Tibial nerve (tissue), 4 donors: Measurements from ENCODE around the gene TMEM222. TPM values are rescaled to one million over a fixed set of nuclear protein-coding genes. Genes with fewer than 3 reads are reported as not detected.

Source experiments
- DNase-seq, 2 donors: peaks; one replicate each; pipeline ENCODE4 v3.0.0-alpha.2; 2019; ENCODE audit warnings: low spot score in 2 of 2
- H3K27ac ChIP-seq, 4 donors: fragments of 200-600 bp; sonication (generic) in 3 of 4; one replicate each; pipeline ENCODE4 v1.5.1; 2017 to 2019; ENCODE audit warnings: mild to moderate bottlenecking in 1 of 4
- H3K27me3 ChIP-seq, 2 donors: fragments of 200-600 bp; sonication (generic) in 1 of 2; one replicate each; pipeline versions ENCODE4 v1.5.1 to v1.6.0; 2017 to 2019
- H3K36me3 ChIP-seq, 3 donors: fragments of 200-600 bp; sonication (generic); one replicate each; pipeline ENCODE4 v1.5.1; 2018 to 2019
- H3K4me1 ChIP-seq, 4 donors: fragments of 200-600 bp; sonication (generic) in 3 of 4; one replicate each; pipeline ENCODE4 v1.5.1; 2017 to 2019
- H3K4me3 ChIP-seq, 4 donors: fragments of 200-600 bp; sonication (generic) in 3 of 4; one replicate each; pipeline ENCODE4 v1.5.1; 2017 to 2019; ENCODE audit warnings: mild to moderate bottlenecking in 1 of 4, moderate library complexity in 1 of 4
- H3K9me3 ChIP-seq, 4 donors: fragments of 200-600 bp; sonication (generic) in 3 of 4; one replicate each; pipeline ENCODE4 v1.5.1; 2017 to 2019
- EP300 ChIP-seq, 2 donors: sonication (generic); formaldehyde crosslinking; IDR thresholded peaks; one replicate each; pipeline ENCODE4 v1.6.1; 2017; ENCODE audit warnings: antibody characterized with exemption in 2 of 2, mild to moderate bottlenecking in 1 of 2
- POLR2A ChIP-seq, 2 donors: fragments of 450-650 bp; IDR thresholded peaks; one replicate each; pipeline ENCODE4 v1.6.1; 2017; ENCODE audit warnings: antibody characterized with exemption in 2 of 2, mild to moderate bottlenecking in 2 of 2, moderate library complexity in 2 of 2
- WGBS, 2 donors: methylation state at CpG; one replicate each; pipeline ENCODE4 v1.1.5; 2018; 5-methylcytosine and 5-hydroxymethylcytosine counted together
- total RNA-seq, 4 donors: library from RNA; depleted of rRNA; stranded (reverse); fragments of >200 nt; gene quantifications; one replicate each; pipeline ENCODE4 v1.1.0, GENCODE V29; 2016
- TF ChIP-seq, protein P1 (sequence below), 5 experiments: fragments of 200-600 bp in 3 of 5; fragments of 450-650 bp in 2 of 5; sonication (generic) in 3 of 5; IDR thresholded peaks; one replicate each; pipeline ENCODE4 v1.5.1; 2016 to 2019; ENCODE audit warnings: antibody characterized with exemption in 5 of 5, mild to moderate bottlenecking in 3 of 5, moderate library complexity in 2 of 5

TMEM222 gene, protein sequence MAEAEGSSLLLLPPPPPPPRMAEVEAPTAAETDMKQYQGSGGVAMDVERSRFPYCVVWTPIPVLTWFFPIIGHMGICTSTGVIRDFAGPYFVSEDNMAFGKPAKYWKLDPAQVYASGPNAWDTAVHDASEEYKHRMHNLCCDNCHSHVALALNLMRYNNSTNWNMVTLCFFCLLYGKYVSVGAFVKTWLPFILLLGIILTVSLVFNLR
- 10 to 100 TPM; 21.4 to 35.4 (median 27.5) TPM for total RNA-seq

DNA sequence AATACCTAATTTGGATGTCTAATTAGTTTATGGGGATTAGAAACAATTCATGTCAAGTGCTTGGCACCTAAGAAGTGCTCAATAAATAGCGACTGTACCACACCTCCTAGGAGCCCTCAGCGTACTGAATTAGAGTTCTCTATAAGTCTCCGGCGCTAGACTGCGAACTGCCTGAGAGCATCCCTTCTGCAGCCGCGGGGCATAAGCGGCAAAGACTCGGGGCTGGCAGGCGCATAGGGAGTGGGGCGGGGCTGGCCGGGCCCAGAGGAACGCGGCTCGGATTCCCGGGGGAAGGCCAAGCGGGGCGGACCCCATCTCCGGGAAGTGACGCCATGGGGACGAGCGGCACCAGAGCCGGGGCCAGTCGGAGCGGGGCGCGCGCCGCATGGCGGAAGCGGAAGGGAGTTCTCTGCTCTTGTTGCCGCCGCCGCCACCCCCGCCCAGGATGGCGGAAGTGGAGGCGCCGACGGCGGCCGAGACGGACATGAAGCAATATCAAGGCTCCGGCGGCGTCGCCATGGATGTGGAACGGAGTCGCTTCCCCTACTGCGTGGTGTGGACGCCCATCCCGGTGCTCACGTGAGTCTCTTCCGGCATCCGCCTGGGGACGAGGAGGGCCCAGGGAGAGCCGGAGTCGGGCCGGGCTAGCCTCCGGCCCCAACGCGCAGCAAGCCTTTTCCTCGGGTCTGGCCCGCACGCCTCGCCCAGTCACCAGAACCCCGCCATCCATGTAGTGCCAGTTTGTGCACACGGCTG lies at the start of gene TMEM222:
Gene TMEM222 (plus strand): TSS at position 351 of the 756 bp plus-strand sequence. CDS start 35 bp downstream, at position 386.
- WGBS, 2 donors: 0% methylated on average over 16 to 42 of the region's 67 CpGs
- Histone ChIP-seq H3K4me3 (peak within 1 kb of the TSS; percentile 71 to 89 (median 85)), H3K36me3 (peaks cover 0 to 23% (median 4%) of the 10 kb centered on the region in 3 donors), H3K27me3 (no peaks in the 10 kb centered on the region), H3K4me1 (peaks cover 0 to 53% (median 18%) of the 10 kb centered on the region in 4 donors), H3K27ac (peak within 1 kb of the TSS in 3 of 4 donors; percentile 57 to 91 (median 90)), H3K9me3 (no peaks in the 10 kb centered on the region)
- TF ChIP-seq EP300 (IDR thresholded peaks at IDR 0.05): peak; percentile 95 to 98
- TF ChIP-seq POLR2A (IDR thresholded peaks at IDR 0.05): peak; percentile 26 to 47
- TF ChIP-seq, protein P1, sequence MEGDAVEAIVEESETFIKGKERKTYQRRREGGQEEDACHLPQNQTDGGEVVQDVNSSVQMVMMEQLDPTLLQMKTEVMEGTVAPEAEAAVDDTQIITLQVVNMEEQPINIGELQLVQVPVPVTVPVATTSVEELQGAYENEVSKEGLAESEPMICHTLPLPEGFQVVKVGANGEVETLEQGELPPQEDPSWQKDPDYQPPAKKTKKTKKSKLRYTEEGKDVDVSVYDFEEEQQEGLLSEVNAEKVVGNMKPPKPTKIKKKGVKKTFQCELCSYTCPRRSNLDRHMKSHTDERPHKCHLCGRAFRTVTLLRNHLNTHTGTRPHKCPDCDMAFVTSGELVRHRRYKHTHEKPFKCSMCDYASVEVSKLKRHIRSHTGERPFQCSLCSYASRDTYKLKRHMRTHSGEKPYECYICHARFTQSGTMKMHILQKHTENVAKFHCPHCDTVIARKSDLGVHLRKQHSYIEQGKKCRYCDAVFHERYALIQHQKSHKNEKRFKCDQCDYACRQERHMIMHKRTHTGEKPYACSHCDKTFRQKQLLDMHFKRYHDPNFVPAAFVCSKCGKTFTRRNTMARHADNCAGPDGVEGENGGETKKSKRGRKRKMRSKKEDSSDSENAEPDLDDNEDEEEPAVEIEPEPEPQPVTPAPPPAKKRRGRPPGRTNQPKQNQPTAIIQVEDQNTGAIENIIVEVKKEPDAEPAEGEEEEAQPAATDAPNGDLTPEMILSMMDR (IDR thresholded peaks at IDR 0.05): peak; percentile 21 to 75 (median 38)
- peak; percentile 91 to 92 for DNase-seq

DNA sequence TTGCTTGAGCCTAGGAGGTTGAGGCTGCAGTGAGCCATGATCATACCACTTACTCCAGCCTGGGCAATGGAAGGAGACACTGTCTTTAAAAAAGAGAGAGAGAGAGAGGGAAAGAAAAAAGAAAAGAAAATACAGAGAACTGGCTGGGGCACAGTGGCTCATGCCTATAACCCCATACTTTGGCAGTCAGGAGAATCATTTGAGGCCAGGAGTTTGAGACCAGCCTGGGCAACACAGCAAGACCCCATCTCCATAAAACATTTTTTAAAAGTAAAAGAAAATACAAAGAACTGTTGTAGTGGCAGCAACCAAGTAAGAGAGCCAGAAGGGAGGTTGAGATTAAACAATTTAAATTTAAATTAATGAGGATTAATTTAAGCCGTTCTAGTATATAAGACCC lies 47.8 kb upstream of the TMEM222 start:
- Histone ChIP-seq H3K9me3 (peaks cover 0 to 13% (median 2%) of the 10 kb centered on the region in 4 donors), H3K27me3 (no peaks in the 10 kb centered on the region), H3K36me3 (peaks cover 0 to 35% (median 0%) of the 10 kb centered on the region in 3 donors), H3K4me3 (no peak overlapping the region), H3K4me1 (no peaks in the 10 kb centered on the region), H3K27ac (no peak overlapping the region)
- DNase-seq: no peak
- WGBS, 2 donors: 96 to 100% methylated on average over 1 of the region's 1 CpG
- TF ChIP-seq POLR2A (IDR thresholded peaks at IDR 0.05) (no peak), EP300 (IDR thresholded peaks at IDR 0.05) (no peak)
- TF ChIP-seq, protein P1 (IDR thresholded peaks at IDR 0.05): no peak

DNA sequence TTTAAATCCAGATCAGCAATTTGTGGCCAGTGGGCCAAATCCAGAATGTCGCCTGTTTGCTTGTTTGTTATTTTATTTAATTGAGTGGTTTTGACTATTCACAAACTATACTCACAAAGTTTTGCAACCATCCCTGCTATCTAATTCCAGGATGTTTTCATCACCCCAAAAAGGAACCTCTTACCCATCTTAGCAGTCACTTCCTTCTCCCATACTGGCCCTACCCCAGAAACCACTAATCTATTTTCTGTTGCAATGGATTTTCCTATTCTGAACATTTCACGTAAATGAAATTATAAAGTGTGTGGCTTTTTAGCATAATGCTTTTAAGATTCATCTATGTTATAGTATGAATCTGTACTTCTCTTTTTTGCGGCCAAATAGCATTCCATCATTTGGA lies 46.3 kb upstream of the TMEM222 start:
- peaks cover 0 to 13% (median 2%) of the 10 kb centered on the region in 4 donors for H3K9me3 ChIP-seq
- TF ChIP-seq POLR2A (IDR thresholded peaks at IDR 0.05): no peak
- TF ChIP-seq, protein P1 (IDR thresholded peaks at IDR 0.05): no peak
- no peak for TF ChIP-seq EP300 (IDR thresholded peaks at IDR 0.05)
- no peak overlapping the region for H3K27ac ChIP-seq
- no peak overlapping the region for H3K4me3 ChIP-seq
- H3K27me3 ChIP-seq: no peaks in the 10 kb centered on the region
- no peak for DNase-seq
- H3K4me1 ChIP-seq: no peaks in the 10 kb centered on the region
- H3K36me3 ChIP-seq: peaks cover 0 to 29% (median 0%) of the 10 kb centered on the region in 3 donors
- 30 to 60% methylated on average over 3 of the region's 3 CpGs for WGBS, 2 donors

DNA sequence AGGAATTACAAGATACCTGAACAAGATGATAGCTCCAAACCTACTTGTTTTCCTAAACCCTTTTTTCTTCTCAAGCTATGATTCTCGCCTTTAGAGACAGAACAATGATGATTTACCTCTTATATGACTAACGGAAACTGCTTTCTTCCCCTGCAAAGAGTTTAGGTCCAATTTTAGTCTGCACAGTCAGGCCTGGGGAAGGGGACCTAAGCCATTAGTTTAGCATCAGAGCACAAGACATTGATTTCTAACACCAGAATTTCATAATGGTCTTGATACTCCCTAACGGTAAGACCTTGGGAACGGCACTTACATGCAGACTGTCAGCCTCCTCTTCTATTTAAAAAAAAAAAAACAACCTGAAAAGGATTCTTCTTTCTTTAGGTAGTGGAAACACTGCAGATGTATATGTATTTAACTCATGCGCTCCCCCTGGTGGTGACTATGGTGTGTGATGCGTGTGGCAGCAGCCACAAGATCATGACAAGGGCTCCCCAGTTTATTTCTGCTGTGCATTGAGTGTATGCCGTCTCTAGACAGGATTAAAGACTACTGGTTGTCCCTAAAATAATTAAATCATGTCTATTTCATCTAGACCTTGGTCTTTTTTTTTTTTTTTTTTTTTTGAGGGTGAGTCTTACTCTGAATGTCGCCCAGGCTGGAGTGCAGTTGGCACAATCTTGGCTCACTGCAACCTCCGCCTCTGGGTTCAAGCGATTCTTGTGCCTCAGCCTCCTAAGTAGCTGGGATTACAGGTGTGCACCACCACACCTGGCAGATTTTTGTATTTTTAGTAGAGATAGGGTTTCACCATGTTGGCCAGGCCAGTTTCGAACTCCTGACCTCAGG lies 37.3 kb upstream of the TMEM222 start:
- no peaks in the 10 kb centered on the region for H3K27me3 ChIP-seq
- H3K4me1 ChIP-seq: no peaks in the 10 kb centered on the region
- DNase-seq: peak; percentile 93 to 99
- H3K4me3 ChIP-seq: no peak overlapping the region
- no peaks in the 10 kb centered on the region for H3K9me3 ChIP-seq
- WGBS, 2 donors: 46 to 51% methylated on average over 11 of the region's 11 CpGs
- no peak overlapping the region for H3K27ac ChIP-seq
- no peak for TF ChIP-seq EP300 (IDR thresholded peaks at IDR 0.05)
- TF ChIP-seq, protein P1 (IDR thresholded peaks at IDR 0.05): peak; percentile 61 to 86 (median 70)
- peaks cover 0 to 44% (median 8%) of the 10 kb centered on the region in 3 donors for H3K36me3 ChIP-seq
